ENCODE results near the gene PHAX.
"Not testable (repeated sequence)": the region's sequence is repeated elsewhere in the genome, so short reads cannot be mapped to it uniquely, and the experiment has no call there.

The PHAX gene

DNA sequence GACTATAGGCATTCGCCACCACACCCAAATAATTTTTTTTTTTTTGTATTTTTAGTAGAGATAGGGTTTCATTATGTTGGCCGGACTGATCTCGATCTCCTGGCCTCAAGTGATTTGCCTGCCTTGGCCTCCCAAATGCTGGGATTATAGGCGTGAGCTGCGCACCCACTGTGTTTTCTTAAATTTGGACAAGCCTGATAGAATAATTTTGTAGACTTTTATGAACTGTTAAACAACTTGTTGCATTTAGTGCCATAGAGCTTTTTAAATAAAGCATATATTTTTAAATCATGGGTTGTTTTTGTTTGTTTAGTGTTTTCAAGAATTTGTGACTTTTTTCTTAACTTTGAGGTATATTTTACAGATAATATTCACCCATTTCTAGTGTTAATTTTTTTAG, 4.8 kb downstream of the PHAX start:
- DNase-seq, result no peak

DNA sequence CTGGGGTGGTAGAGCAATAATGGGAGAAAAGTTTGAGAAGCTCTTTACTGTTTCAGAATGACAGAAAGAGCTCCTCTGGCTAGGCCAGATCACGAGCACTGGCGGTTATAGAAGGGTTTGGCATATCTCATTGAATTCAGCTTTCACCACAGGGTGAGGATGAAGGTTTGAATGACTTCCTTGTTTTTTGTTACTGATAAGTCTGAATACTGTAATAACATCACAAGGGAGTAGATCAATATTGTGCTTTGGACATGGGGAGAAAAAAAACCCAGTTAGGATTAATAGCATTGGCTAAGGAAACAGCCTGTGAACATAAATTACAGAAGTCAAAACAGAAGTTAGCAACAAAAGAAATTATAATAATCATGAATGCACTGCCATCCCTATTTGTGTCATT, 9.4 kb downstream of the PHAX start:
- no peak for DNase-seq

DNA sequence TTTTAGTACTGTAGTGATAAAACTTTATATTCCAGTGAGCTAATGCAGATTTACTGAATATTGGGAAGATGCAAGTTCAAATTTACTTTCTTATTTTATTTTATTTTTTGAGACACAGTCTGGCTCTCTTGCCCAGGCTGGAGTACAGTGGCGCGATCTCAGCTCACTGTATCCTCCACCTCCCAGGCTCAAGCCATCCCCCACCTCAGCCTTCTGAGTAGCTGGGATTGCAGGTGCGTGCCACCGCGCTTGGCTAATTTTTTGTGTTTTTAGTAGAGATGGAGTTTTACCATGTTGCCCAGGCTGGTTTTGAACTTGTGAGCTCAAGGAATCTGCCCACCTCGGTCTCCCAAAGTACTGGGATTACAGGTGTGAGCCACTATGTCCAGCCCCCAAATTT, 9.9 kb downstream of the PHAX start:
- no peak for DNase-seq

DNA sequence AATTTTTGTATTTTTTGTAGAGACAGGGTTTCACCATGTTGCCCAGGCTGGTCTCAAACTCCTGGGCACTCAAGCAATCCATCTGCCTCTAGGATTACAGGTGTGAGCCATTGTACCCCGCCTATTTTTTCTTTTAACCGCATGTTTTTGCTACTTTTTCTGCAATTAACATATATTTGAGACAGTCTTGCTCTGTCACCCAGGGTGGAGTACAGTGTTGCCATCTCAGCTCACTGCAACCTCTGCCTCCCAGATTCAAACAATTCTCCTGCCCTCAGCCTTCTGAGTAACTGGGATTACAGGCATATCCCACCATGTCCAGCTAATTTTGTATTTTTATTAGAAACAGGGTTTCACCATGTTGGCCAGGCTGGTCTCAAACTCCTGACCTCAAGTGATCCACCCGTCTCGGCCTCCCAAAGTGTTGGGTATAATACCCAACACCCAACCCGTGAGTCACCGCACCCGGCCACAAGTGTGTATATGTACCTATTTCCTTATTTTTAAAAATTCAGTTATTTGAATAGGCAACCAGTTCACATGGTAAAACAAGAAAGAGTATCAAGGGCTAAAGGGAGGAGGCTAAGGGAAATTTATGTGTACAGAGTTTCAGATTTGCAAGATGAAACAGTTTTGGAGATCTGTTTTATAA, 13.3 kb downstream of the PHAX start:
- no peak for DNase-seq

DNA sequence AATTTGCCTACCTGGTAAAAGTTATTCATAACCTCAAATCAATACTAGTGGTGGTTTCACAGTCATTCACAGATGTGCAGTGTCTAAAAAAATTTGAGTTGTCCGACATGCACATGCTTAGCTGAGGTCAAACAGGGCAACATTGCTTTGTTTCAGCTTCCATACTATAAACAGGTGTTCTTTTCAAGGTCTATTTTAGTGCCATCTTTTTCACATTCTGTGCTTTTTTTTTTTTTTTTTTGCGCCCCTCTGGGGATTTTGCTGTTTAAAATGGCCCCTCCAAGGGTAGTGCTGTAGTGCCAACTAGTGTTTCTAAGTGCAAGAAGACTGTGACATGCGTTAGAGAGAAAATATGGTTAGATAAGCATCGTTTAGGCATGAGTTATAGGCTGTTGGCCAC, 14.5 kb downstream of the PHAX start:
- no peak for DNase-seq

DNA sequence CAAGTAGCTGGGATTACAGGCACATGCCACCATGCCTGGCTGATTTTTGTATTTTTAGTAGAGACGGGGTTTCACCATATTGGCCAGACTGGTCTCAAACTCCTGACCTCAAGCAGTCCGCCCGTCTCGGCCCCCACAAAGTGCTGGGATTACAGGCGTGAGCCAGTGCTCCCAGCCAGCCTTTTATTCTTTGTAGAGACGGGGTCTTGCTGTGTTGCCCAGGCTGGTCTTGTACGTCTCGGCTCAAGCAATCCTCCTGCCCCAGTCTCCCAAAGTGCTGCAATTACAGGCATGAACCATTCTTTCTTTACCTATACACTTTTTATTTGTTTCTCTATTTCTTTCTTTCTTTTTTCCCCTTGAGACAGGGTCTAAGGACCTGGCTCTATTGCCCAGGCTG, 16.9 kb downstream of the PHAX start:
- not testable (repeated sequence) for DNase-seq

DNA sequence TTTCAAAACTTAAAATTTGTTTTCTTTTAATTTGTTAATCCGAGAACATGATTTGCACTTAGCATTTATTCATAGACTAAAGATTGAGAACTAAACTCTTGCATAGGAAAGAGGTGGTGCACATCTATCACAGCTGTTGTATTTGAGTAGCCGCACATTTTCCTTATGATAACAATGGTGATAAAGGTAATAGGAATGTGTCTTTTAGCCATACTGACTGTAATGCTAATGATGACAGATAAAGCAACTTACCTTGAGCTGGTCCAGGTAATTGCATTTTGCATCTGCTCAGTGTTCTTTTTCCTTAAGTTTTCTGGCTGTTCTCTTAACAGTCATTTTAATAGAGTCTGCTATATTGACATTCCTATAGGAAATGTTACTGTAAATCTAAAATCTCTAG, 19.0 kb downstream of the PHAX start:
- no peak for DNase-seq

DNA sequence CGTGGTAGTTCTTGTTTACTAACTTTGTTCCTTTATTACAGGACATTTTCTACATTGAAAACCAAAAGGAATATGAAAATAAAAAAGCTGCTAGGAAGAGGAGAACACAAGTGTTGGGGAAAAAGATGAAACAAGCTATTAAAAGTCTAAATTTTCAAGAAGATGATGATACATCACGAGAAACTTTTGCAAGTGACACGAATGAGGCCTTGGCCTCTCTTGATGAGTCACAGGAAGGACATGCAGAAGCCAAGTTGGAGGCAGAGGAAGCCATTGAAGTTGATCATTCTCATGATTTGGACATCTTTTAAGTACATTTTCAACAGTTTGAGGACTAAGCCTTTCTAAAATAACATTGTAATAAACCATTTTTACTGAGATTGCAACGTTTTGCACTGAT, 23.8 kb downstream of the PHAX start:
- DNase-seq, result no peak

DNA sequence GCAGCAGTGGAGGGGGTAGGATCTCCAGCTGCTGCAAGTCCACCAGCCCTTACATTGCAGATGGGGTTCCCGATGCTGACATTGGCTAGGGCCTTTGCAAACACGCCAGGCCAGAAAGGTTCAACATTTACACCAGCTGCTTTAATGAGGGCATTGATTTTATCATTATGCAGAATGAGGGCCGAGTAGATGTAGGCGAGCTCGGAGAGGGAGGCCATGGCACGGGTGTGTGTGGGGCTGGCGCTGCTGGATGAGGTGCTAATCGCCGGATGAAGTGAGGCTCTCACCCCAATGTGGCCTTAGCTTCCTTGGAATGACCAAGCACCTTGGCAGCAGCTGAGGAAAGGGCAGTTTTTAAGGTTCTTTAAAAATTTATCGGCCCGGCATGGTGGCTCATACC, 27.4 kb downstream of the PHAX start:
- DNase-seq, result no peak

DNA sequence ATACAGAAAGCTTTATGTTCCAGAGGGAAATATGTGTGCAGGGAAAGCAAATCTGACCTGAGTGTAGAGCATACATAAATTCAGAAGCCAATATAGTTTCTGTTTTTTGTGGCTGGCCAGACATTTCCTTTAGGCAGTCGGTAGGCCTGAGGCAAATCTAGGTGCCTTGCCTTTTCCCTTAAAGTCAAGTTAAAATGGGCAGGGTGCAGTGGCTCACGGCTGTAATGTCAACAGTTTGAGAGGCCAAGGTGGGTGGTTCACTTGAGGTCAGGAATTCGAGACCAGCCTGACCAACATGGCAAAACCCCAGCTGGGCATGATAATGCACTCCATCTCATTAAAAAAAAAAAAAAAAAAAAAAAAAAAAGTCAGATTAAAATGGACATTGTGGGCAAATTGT, 31.2 kb downstream of the PHAX start:
- no peak for DNase-seq

DNA sequence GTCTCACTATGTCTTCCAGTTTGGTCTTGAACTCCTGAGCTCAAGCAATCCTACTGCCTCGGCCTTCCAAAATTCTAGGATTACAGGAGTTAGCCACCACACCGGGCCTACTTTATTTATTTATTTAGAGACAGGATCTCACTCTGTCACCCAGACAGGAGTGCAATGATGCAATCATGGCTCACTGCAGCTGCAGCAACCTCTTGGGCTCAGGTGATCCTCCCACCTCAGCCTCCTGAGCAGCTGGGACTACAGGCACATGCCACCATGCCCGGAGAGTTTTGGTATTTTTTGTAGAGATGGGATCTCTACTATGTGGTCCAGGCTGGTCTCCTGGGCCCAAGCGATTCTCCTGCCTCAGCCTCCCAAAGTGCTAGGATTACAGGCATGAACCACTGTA, 32.8 kb downstream of the PHAX start:
- no peak for DNase-seq

DNA sequence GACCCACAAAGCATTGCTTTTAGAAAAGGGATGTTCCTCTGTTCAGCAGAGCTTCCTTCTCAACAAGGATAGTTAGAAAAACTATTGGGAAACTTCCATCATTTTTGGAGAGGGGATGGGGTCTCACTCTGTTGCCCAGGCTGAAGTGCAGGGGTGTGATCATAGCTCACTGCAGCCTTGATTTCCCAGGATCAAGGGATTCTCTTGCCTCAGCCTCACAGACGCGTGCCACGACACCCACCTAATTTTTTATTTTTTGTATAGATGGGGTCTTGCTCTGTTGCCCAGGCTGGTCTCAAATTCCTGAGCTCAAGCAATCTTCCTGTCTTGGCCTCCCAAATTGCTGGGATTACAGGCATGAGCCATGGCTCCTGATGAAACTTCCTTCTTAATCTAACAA, 34.8 kb downstream of the PHAX start:
- no peak for DNase-seq

DNA sequence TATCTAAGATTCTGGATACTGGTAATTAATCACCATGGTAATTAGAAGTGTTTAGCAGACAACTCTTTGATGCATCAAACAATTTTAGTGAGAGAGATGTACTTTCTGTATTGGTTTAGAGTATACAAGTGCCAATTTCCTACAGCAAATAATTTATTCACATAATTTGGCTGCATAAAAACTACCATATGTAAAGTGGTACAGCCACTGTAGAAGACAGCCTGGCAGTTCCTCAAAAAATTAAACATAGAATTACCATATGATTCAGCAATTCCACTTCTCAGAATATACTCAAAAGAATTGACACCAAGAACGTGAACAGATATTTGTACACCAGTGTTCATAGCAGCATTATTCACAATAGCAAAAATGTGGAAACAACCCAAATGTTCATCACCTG, 36.2 kb downstream of the PHAX start:
- no peak for DNase-seq

DNA sequence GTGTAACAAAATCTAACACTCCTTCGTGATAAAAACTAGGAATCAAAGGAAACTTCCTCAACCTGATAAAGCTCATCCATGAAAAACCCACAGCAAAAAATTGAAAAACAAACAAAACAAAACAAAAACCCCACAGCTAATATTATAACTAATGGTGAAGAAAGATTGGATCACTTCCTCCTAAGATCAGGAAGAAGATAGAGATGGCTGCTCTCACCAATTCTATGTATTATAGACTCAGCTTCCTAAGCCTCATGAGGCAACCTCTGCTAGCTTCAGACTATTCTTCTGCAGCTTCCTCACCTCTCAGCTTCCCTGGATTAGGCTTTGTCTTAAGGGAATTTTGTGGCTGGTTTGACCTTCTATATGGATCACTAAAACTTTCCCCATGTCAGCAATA, 40.1 kb downstream of the PHAX start:
- DNase-seq, result no peak

DNA sequence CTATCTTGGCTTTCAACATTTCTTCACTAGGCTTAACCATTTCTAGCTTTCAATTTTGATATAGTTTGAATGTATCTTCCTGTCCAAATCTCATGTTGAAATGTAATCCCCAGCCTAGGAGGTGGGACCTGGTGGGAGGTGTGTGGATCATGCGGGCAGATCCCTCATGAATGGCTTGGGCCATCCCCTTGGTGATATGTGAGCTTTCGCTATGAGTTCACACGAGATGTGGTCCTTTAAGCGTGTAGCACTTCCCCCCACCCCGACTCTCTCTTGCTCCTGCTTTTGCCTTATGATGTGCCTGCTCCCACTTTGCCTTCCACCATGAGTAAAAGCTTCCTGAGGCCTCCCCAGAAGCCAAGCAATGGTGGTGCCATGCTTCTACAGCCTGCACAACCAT, 40.6 kb downstream of the PHAX start:
- no peak for DNase-seq

DNA sequence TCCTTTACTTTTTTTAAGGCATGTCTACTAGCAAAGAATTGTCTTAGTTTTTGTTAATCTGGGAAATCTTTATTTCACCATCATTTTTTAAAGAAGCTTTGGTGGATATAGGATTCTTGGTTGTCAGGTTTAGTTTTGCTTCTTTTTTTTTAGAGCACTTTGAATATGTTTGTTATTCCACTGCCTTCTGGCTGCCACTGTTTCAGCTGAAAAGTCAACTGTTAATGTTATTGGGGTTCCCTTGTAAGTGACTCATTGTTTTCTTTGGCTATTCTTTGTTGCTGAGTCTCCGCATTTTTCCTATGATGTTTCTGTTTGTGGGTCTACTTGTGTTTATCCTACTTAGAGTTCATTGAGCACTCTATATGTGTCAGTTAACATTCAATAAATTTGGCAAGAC, 44.4 kb downstream of the PHAX start:
- DNase-seq, result no peak

DNA sequence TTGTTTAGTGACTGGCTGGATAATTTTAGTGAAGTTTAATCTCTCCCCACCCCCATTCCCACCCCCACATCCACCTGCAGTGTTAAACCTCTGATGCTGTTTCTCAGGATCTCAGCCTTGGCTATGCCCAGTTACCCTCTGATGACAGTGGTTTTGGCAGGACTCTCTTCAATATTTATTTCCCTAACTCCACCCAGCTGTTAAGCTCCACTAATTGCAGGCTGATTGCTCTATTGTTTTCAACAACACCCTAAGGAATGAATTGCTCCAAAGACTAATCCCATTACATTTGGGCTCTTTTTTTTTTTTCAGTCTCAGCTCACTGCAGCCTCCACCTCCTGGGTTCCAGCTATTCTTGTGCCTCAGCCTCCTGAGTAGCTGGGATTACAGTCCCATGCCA, 46.3 kb downstream of the PHAX start:
- no peak for DNase-seq

DNA sequence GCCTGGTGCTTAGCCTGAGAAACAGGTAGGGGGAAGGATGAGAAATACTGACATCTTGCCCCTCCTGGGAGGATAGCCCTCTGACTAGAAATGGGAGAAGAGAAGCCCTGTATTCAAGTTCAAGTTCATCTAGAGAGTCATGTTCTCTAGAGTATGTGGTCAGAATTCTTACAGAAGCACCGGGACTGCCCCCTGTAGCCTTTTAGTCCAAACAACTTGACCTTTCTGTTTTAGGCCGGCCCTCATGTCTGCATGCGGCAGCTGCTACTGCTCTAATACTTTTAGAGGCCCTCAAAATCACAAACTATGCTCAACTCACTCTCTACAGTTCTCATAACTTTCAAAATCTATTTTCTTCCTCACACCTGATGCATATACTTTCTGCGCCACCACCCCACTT, 47.7 kb downstream of the PHAX start:
- no peak for DNase-seq

DNA sequence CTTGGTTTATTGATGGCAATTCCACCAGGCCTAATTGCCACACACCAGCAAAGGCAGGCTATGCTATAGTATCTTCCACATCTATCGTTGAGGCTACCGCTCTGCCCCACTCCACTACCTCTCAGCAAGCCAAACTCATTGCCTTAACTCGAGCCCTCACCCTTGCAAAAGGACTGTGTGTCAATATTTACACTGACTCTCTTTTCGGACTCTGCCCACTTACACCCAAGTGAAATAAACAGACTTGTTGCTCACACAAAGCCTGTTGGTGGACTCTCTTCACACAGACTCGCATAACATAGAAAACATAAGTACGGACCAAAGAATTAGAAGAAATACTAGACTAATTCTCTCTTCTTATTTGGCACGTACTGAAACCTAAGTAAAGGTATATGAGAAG, 48.3 kb downstream of the PHAX start:
- DNase-seq, result not testable (repeated sequence)

DNA sequence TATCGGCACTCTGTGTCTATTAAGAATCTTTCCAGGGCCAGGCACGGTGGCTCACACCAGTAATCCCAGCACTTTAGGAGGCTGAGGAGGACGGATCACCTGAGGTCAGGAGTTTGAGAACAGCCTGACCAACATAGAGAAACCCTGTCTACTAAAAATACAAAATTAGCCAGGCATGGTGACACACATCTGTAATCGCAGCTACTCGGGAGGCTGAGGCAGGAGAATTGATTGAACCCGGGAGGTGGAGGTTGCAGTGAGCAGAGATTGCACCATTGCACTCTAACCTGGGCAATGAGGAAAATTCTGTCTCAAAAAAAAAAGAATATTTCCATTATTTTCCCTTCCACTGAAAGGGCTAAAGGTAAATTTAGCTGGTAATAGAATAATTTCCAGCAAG, 49.0 kb downstream of the PHAX start:
- DNase-seq, result not testable (repeated sequence)

DNA sequence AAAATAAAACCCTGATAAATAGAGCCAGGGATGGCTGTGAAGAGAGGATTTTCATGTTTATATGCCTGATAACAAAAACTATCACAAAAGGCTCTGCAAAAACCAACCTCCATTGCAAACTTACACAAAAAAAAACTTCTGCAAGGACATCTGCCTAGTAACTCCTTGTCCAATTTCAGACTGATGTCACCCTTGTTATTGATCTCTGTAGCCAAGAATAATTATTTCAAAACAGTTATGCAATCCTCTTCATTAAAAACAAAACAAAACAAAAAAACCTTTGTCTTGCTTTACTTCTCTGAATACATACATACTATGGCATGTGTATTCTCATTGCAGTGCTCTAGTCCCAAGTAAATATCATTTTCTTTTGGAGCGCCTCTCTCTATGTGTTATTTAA, 49.7 kb downstream of the PHAX start:
- DNase-seq, result no peak

DNA sequence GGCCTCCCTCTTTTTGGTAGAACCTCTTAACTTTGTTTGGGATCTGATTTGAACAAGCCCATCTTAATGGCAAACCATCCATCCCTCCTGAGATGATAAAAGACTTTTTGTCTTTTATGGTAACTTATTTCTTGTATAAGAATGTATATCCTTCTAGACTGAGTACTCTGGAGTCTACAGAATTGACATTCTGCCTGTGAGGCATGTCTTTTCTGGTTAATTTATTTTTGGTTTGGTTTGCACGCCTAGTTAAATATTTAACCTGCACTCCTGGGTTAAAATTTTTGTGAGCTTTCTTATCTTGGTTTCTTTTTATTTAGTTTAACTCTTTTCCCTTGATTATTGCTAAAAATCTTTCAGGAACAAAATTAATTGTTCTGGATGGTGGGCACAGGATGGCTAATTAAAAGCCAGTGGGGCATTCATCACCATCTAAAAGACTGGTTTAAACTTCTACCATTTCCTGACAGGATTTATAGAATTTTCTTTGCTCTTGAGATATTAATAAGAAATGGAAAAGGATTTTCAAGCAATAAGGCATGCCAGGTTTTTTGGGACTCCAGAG, 50.3 kb downstream of the PHAX start:
- DNase-seq, result no peak

DNA sequence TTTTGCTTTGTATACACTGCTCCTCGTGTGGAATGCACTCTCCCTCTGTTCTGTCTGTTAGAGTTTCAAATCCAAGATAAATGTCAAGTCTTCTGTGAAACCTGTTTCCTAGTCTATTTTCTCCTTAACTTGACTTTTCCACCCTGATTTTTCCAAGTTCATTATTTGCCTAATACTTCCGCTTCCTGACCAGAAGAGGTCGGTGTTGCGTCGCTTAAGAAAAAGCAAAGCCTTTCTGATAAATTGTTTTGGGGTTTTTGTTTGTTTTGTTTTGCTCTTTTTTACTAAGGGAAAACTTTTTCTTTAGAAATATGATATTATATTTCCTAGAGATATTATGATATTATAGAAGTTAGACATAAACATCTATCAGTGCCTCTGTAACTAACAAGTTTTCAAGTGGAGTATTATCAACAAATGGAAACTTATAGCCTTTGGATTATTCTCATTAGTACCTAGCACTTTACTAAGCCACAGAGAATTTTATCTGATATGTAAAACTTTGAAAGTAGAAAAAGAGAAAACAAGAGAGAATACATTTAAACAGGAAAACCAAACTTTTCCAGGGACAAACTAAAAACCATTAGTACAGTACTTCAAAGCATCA, 55.8 kb downstream of the PHAX start:
- DNase-seq, result no peak

DNA sequence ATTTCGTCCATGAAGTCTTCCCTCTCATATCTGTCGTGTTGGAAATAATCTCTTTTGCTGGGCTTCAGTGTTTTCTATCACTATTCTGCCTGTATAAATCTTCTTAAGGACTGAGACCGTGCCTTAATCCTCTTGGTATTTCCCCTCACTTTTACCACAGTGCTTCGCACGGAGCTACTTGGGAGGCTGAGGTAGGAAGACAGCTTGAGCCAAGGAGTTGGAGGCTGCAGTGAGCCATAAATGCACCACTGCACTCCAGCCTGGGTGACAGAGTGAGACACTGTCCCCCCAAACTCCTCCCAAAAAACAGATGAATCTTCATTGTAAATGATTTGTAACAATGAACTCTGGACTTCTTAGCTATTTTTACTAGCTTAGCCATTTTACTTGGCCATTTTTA, 57.8 kb downstream of the PHAX start:
- no peak for DNase-seq
